Osteocyte (in vitro differentiated cells): ENCODE measurements around the gene SPOCK3. TPM values are rescaled to one million over a fixed set of nuclear protein-coding genes. Genes with fewer than 3 reads are reported as not detected.

Experiments used
- DNase-seq: peaks from one replicate; pipeline ENCODE4 v3.0.0; 2021; ENCODE audit warnings: mixed read lengths; ENCODE audit not compliant: unreplicated experiment; ENCODE audit errors: extremely low spot score
- H3K27ac Mint-ChIP-seq: one replicate; pipeline ENCODE4 v1.8.0; 2021; ENCODE audit warnings: mild to moderate bottlenecking, mixed read lengths; ENCODE audit not compliant: unreplicated experiment
- H3K27me3 Mint-ChIP-seq: one replicate; pipeline ENCODE4 v1.8.0; 2021; ENCODE audit warnings: mixed read lengths; ENCODE audit not compliant: unreplicated experiment
- H3K36me3 Mint-ChIP-seq: one replicate; pipeline ENCODE4 v1.8.0; 2021; ENCODE audit warnings: mixed read lengths; ENCODE audit not compliant: unreplicated experiment
- H3K4me1 Mint-ChIP-seq: one replicate; pipeline ENCODE4 v1.8.0; 2021; ENCODE audit warnings: mixed read lengths; ENCODE audit not compliant: unreplicated experiment
- H3K4me3 Mint-ChIP-seq: one replicate; pipeline ENCODE4 v1.8.0; 2021; ENCODE audit warnings: mild to moderate bottlenecking, moderate library complexity, mixed read lengths; ENCODE audit not compliant: unreplicated experiment
- H3K9me3 Mint-ChIP-seq: one replicate; pipeline ENCODE4 v1.8.0; 2021; ENCODE audit warnings: mixed read lengths; ENCODE audit not compliant: unreplicated experiment
- CTCF ChIP-seq: fragments of 200-600 bp; sonication (generic); IDR thresholded peaks from 2 replicates; pipeline ENCODE4 v1.5.0; 2021; ENCODE audit warnings: antibody characterized with exemption, mild to moderate bottlenecking, moderate library complexity
- total RNA-seq: library from RNA; stranded (reverse); gene quantifications from 2 replicates; pipeline ENCODE4 v1.2.1, GENCODE V29; 2021

Gene SPOCK3
- total RNA-seq, 1 donor from 2014 or later: not detected

GRCh38 chr4:167177925-167178324 is 56.4 kb downstream of the SPOCK3 start:
- DNase-seq: no peak
- Mint-ChIP-seq H3K27me3 (no peaks in the 10 kb centered on the region), H3K4me1 (no peaks in the 10 kb centered on the region), H3K27ac (no peak overlapping the region), H3K36me3 (no peaks in the 10 kb centered on the region), H3K4me3 (no peak overlapping the region), H3K9me3 (no peaks in the 10 kb centered on the region)
- no peak for TF ChIP-seq CTCF

GRCh38 chr4:167176723-167177367 is 57.4 kb downstream of the SPOCK3 start:
- H3K4me3 Mint-ChIP-seq: no peak overlapping the region
- no peak overlapping the region for H3K27ac Mint-ChIP-seq
- DNase-seq: no peak
- no peaks in the 10 kb centered on the region for H3K36me3 Mint-ChIP-seq
- H3K4me1 Mint-ChIP-seq: no peaks in the 10 kb centered on the region
- no peaks in the 10 kb centered on the region for H3K27me3 Mint-ChIP-seq
- no peaks in the 10 kb centered on the region for H3K9me3 Mint-ChIP-seq
- no peak for TF ChIP-seq CTCF

GRCh38 chr4:167171928-167172327 is 62.4 kb downstream of the SPOCK3 start:
- H3K4me1 Mint-ChIP-seq: no peaks in the 10 kb centered on the region
- no peaks in the 10 kb centered on the region for H3K27me3 Mint-ChIP-seq
- no peak for DNase-seq
- H3K36me3 Mint-ChIP-seq: no peaks in the 10 kb centered on the region
- no peak overlapping the region for H3K4me3 Mint-ChIP-seq
- TF ChIP-seq CTCF: no peak
- H3K27ac Mint-ChIP-seq: no peak overlapping the region
- H3K9me3 Mint-ChIP-seq: no peaks in the 10 kb centered on the region

GRCh38 chr4:167168611-167169010 is 65.7 kb downstream of the SPOCK3 start:
- no peak for DNase-seq
- Mint-ChIP-seq H3K9me3 (no peaks in the 10 kb centered on the region), H3K27me3 (no peaks in the 10 kb centered on the region), H3K36me3 (no peaks in the 10 kb centered on the region), H3K4me3 (no peak overlapping the region), H3K4me1 (no peaks in the 10 kb centered on the region), H3K27ac (no peak overlapping the region)
- no peak for TF ChIP-seq CTCF

GRCh38 chr4:167150587-167150986 is 83.7 kb downstream of the SPOCK3 start:
- no peaks in the 10 kb centered on the region for H3K9me3 Mint-ChIP-seq
- no peaks in the 10 kb centered on the region for H3K36me3 Mint-ChIP-seq
- H3K4me1 Mint-ChIP-seq: no peaks in the 10 kb centered on the region
- H3K27me3 Mint-ChIP-seq: no peaks in the 10 kb centered on the region
- H3K4me3 Mint-ChIP-seq: no peak overlapping the region
- no peak overlapping the region for H3K27ac Mint-ChIP-seq
- no peak for TF ChIP-seq CTCF
- DNase-seq: no peak
